Omental fat pad (tissue), 4 donors: ENCODE data around the gene BPGM. TPM values are rescaled to one million over a fixed set of nuclear protein-coding genes. Genes with fewer than 3 reads are reported as not detected.

Experiments used
- ATAC-seq: fragments of 150-250 bp; one replicate; pipeline ENCODE4 v1.9.1; 2016; ENCODE audit warnings: mild to moderate bottlenecking, moderate library complexity; ENCODE audit not compliant: low FRiP score
- DNase-seq: peaks from one replicate; pipeline ENCODE4 v3.0.0-alpha.2; 2019; ENCODE audit warnings: low spot score
- CTCF ChIP-seq, 3 donors: fragments of 450-650 bp; IDR thresholded peaks; one replicate each; pipeline ENCODE4 v1.5.1; 2016 to 2017; ENCODE audit warnings: antibody characterized with exemption in 3 of 3, mild to moderate bottlenecking in 3 of 3, moderate library complexity in 2 of 3
- total RNA-seq, 4 donors: library from RNA; depleted of rRNA; stranded (reverse); fragments of >200 nt; gene quantifications; one replicate each; pipeline ENCODE4 v1.1.0, GENCODE V29; 2016

Gene BPGM
- total RNA-seq, 4 donors from 2014 or later = 6.6 to 20.0 (median 13.5) TPM

GRCh38 chr7:134694767-134695166 is 48.1 kb downstream of the BPGM start:
- no peak for TF ChIP-seq CTCF (IDR thresholded peaks at IDR 0.05)
- no peak for DNase-seq
- no peak for ATAC-seq

- DNase-seq = no peak
- ATAC-seq = no peak
- TF ChIP-seq CTCF (IDR thresholded peaks at IDR 0.05) = no peak
Observed at GRCh38 chr7:134695321-134695860, 48.7 kb downstream of the BPGM start.

- no peak for TF ChIP-seq CTCF (IDR thresholded peaks at IDR 0.05)
- ATAC-seq (no peak), DNase-seq (no peak)
Observed at GRCh38 chr7:134696261-134696660, 49.6 kb downstream of the BPGM start.

GRCh38 chr7:134697205-134697886 is 50.7 kb downstream of the BPGM start:
- ATAC-seq = no peak
- TF ChIP-seq CTCF (IDR thresholded peaks at IDR 0.05) = no peak
- DNase-seq = no peak

- DNase-seq (no peak), ATAC-seq (no peak)
- no peak for TF ChIP-seq CTCF (IDR thresholded peaks at IDR 0.05)
Observed at GRCh38 chr7:134698481-134698880, 51.8 kb downstream of the BPGM start.

DNA sequence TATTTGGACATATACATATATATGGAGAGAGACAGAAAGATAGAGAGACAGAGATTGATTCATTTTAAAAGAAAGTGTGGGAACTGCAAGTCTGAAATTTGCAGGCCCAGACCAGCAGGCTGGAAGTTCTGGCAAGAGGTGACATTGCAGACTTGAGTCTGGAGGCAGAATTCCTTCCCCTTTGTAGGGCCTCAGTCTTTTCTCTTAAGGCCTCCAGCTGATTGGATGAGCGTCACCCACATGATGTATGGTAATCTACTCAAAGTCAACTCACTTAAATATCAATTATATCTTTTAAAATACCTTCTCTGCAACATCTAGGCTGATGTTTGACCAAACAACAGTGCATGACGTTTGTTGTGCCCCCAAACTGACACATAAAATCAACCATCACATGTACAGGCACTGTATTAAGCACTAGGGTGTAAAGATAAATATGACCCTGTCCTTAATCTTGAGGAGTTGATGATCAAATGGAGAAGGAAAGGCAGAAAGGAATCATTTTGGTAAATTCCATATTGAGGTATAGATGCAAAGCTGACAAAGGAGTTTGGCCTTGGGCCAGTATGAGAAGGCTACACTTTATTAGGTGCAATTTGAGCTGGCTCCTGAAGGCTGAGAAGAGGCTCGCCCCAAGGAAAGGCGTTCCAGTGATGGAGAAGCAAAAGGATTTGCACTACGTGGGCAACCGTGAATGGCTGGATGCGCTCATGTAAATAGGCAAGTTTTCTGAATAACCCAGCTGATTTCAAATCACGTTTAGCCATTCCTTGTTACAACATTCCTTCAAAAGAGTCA is 52.6 kb downstream of the BPGM start:
- TF ChIP-seq CTCF (IDR thresholded peaks at IDR 0.05) = no peak
- ATAC-seq = no peak

More for the DNA sequence above, 52.6 kb downstream of the BPGM start:
- no peak for DNase-seq
